OCI-LY1 (cell line): ENCODE measurements around the gene MAMDC2.

ENCODE experiments used
- CTCF ChIP-seq: fragments of 200-600 bp; sonication (generic), shearing (Covaris generic); IDR thresholded peaks from 2 replicates; pipeline ENCODE4 v1.5.1; 2017; ENCODE audit warnings: mild to moderate bottlenecking, antibody characterized with exemption, low read length, moderate library complexity, mixed read lengths
- EZH2 ChIP-seq: fragments of 200-600 bp; sonication (generic), shearing (Covaris generic); IDR thresholded peaks from 2 replicates; pipeline ENCODE4 v1.8.0; 2017; ENCODE audit warnings: borderline replicate concordance, mixed run types, mild to moderate bottlenecking, antibody characterized with exemption, low read length, moderate library complexity, mixed read lengths

DNA sequence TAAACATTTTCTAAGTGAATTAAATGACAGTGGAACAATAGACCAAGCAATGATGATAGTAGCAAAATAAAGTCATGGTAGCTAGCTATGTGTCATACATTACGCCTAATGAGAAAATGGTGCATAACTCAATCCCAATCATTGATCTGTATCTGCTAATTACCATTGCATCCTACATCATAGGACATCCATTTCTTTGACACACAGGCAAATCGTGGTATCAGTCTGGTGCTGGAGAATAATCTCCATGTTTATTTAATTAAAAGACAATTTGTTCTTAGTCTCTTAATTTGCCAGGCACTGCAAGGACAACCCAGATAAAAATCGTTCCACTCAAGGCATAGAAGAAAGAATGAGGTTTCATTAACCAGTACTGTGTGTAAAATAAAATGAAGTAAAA, 125.6 kb downstream of the MAMDC2 start:
- no peak for TF ChIP-seq EZH2
- no peak for TF ChIP-seq CTCF
